Peyer's patch (tissue), 4 donors: ENCODE data around the gene NCAM2.

Experiments used
- POLR2A ChIP-seq, 2 donors: fragments of 450-650 bp; IDR thresholded peaks; one replicate each; pipeline ENCODE4 v1.5.1; 2017; ENCODE audit warnings: antibody characterized with exemption in 2 of 2, mild to moderate bottlenecking in 2 of 2, moderate library complexity in 2 of 2
- TF ChIP-seq, protein P1 (sequence below), 6 experiments: fragments of 450-650 bp in 4 of 6; fragments of 200-600 bp in 2 of 6; sonication (generic) in 1 of 6; IDR thresholded peaks; one replicate each; pipeline ENCODE4 v1.5.1; 2017 to 2019; ENCODE audit warnings: antibody characterized with exemption in 6 of 6, mild to moderate bottlenecking in 3 of 6, moderate library complexity in 1 of 6

GRCh38 chr21:21396424-21396823 lies 398.2 kb downstream of the NCAM2 start:
- TF ChIP-seq, protein P1, sequence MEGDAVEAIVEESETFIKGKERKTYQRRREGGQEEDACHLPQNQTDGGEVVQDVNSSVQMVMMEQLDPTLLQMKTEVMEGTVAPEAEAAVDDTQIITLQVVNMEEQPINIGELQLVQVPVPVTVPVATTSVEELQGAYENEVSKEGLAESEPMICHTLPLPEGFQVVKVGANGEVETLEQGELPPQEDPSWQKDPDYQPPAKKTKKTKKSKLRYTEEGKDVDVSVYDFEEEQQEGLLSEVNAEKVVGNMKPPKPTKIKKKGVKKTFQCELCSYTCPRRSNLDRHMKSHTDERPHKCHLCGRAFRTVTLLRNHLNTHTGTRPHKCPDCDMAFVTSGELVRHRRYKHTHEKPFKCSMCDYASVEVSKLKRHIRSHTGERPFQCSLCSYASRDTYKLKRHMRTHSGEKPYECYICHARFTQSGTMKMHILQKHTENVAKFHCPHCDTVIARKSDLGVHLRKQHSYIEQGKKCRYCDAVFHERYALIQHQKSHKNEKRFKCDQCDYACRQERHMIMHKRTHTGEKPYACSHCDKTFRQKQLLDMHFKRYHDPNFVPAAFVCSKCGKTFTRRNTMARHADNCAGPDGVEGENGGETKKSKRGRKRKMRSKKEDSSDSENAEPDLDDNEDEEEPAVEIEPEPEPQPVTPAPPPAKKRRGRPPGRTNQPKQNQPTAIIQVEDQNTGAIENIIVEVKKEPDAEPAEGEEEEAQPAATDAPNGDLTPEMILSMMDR (IDR thresholded peaks at IDR 0.05), result no peak
- no peak for TF ChIP-seq POLR2A (IDR thresholded peaks at IDR 0.05)
